Panc1 (cell line): ENCODE results near the gene ZNF816.
"Not testable (repeated sequence)": the region's sequence is repeated elsewhere in the genome, so short reads cannot be mapped to it uniquely, and the experiment has no call there.

Experiments used
- CTCF ChIP-seq: fragments of 450-650 bp; IDR thresholded peaks from 2 replicates; pipeline ENCODE4 v1.5.1; 2017; ENCODE audit warnings: mild to moderate bottlenecking
- POLR2AphosphoS5 ChIP-seq: IDR thresholded peaks from 2 replicates; pipeline ENCODE4 v1.6.1; 2012; ENCODE audit warnings: mild to moderate bottlenecking, low read depth, low read length, moderate library complexity
- SIN3A ChIP-seq: IDR thresholded peaks from 2 replicates; pipeline ENCODE4 v1.6.1; 2012; ENCODE audit warnings: low read depth, mild to moderate bottlenecking, low read length, moderate library complexity, borderline replicate concordance; ENCODE audit not compliant: insufficient read depth
- TCF7L2 ChIP-seq: IDR thresholded peaks from 2 replicates; pipeline ENCODE4 v1.6.1; 2011; ENCODE audit warnings: mild to moderate bottlenecking, low read depth, low read length, inconsistent platforms

GRCh38 chr19:52924641-52925040 lies 38.0 kb downstream of the ZNF816 start:
- not testable (repeated sequence) for TF ChIP-seq CTCF, TCF7L2, POLR2AphosphoS5, SIN3A
